ENCODE measurements around the gene PLPPR5.

The PLPPR5 gene

DNA sequence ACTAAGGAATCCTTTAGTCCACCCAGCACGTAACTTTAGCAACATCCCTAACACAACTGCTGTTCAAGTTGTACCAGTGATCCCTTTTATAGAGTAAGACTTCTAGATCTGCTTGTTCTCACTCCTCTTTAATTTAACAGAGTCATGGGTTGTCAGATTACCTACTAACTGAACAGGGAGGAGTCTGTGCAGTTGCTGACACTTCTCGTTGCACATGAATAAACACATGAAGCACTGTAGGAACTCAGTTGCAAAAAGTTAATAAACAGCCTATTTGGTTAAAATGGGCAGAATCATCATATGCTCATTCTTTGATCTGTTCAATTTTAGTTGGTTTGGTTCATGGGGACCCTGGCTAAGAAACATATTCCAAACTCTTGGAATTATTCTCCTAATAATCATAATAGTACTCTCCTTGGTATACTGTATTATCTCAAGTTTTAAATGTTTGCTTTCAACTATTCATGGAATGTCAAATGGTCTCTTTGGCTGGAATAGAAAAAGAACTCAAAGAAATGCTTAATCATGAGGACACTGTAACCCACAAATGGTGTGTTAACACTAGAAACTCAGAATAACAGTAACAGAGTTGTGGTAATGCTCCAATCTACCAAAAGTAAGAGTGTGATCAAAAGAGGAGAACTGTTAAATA lies 15.6 kb downstream of the PLPPR5 start:
- Histone ChIP-seq H4K20me1 (ENCODE audit: low read depth, low read length) (no peaks in the 10 kb centered on the region), H3K4me3 (ENCODE audit: insufficient read depth, low read length, poor library complexity, severe bottlenecking) (no peak overlapping the region), H3K36me3 (ENCODE audit: low read length) (no peaks in the 10 kb centered on the region), H3K4me2 (ENCODE audit: low read depth, low read length, poor library complexity, severe bottlenecking) (no peak overlapping the region), H3K27ac (ENCODE audit: low read depth, low read length) (no peak overlapping the region), H2AFZ (ENCODE audit: low read depth, low read length, severe bottlenecking) (no peak overlapping the region), H3K9me3 (ENCODE audit: insufficient read depth, low read length) (no peaks in the 10 kb centered on the region), H3K79me2 (ENCODE audit: insufficient read depth, low read length) (no peaks in the 10 kb centered on the region), H3F3A (ENCODE audit: insufficient read depth) (no peaks in the 10 kb centered on the region), H3K9me2 (replicated peaks; ENCODE audit: insufficient read depth, low read length) (no peaks in the 10 kb centered on the region), H3K9ac (ENCODE audit: low read length) (no peak overlapping the region), H3K27me3 (ENCODE audit: low read length) (no peaks in the 10 kb centered on the region)
- TF ChIP-seq EZH2phosphoT487 (conservative IDR thresholded peaks at IDR 0.05; ENCODE audit: low read length), result no peak

DNA sequence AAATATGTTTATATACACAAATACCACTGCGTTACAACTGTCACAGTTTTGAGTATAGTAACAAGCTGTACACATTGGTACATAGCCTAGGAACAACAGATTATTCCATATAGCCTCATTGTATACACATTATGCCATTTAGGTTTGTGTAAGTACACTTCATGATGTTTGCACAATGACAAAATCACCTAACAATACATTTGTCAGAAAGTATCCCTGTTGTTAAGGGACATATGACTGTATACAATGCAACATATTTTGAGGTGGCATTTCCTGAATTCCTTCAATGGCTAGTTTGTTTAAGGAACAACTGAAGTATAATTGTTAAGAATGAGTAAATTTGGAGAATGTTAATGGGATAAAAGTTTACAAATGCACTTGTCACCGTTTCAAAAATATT lies 19.0 kb downstream of the PLPPR5 start:
- H3K4me3 ChIP-seq (ENCODE audit: insufficient read depth, low read length, poor library complexity, severe bottlenecking), result no peak overlapping the region
- no peak overlapping the region for H3K9ac ChIP-seq (ENCODE audit: low read length)
- no peaks in the 10 kb centered on the region for H3K27me3 ChIP-seq (ENCODE audit: low read length)
- no peaks in the 10 kb centered on the region for H3K9me3 ChIP-seq (ENCODE audit: insufficient read depth, low read length)
- no peak overlapping the region for H3K27ac ChIP-seq (ENCODE audit: low read depth, low read length)
- H3K4me2 ChIP-seq (ENCODE audit: low read depth, low read length, poor library complexity, severe bottlenecking), result no peak overlapping the region
- no peaks in the 10 kb centered on the region for H4K20me1 ChIP-seq (ENCODE audit: low read depth, low read length)
- no peaks in the 10 kb centered on the region for H3K9me2 ChIP-seq (replicated peaks; ENCODE audit: insufficient read depth, low read length)
- no peaks in the 10 kb centered on the region for H3K36me3 ChIP-seq (ENCODE audit: low read length)
- H3K79me2 ChIP-seq (ENCODE audit: insufficient read depth, low read length), result no peaks in the 10 kb centered on the region
- no peak overlapping the region for H2AFZ ChIP-seq (ENCODE audit: low read depth, low read length, severe bottlenecking)
- no peaks in the 10 kb centered on the region for H3F3A ChIP-seq (ENCODE audit: insufficient read depth)
- no peak for TF ChIP-seq EZH2phosphoT487 (conservative IDR thresholded peaks at IDR 0.05; ENCODE audit: low read length)

- Histone ChIP-seq H2AFZ (ENCODE audit: low read depth, low read length, severe bottlenecking) (no peak overlapping the region), H3K4me3 (ENCODE audit: insufficient read depth, low read length, poor library complexity, severe bottlenecking) (no peak overlapping the region), H3K9me2 (replicated peaks; ENCODE audit: insufficient read depth, low read length) (no peaks in the 10 kb centered on the region), H3K9me3 (ENCODE audit: insufficient read depth, low read length) (no peaks in the 10 kb centered on the region), H3K36me3 (ENCODE audit: low read length) (no peaks in the 10 kb centered on the region), H3K79me2 (ENCODE audit: insufficient read depth, low read length) (no peaks in the 10 kb centered on the region), H4K20me1 (ENCODE audit: low read depth, low read length) (no peaks in the 10 kb centered on the region), H3K4me2 (ENCODE audit: low read depth, low read length, poor library complexity, severe bottlenecking) (no peak overlapping the region), H3F3A (ENCODE audit: insufficient read depth) (no peaks in the 10 kb centered on the region), H3K9ac (ENCODE audit: low read length) (no peak overlapping the region), H3K27ac (ENCODE audit: low read depth, low read length) (no peak overlapping the region), H3K27me3 (ENCODE audit: low read length) (no peaks in the 10 kb centered on the region)
- TF ChIP-seq, protein P1, sequence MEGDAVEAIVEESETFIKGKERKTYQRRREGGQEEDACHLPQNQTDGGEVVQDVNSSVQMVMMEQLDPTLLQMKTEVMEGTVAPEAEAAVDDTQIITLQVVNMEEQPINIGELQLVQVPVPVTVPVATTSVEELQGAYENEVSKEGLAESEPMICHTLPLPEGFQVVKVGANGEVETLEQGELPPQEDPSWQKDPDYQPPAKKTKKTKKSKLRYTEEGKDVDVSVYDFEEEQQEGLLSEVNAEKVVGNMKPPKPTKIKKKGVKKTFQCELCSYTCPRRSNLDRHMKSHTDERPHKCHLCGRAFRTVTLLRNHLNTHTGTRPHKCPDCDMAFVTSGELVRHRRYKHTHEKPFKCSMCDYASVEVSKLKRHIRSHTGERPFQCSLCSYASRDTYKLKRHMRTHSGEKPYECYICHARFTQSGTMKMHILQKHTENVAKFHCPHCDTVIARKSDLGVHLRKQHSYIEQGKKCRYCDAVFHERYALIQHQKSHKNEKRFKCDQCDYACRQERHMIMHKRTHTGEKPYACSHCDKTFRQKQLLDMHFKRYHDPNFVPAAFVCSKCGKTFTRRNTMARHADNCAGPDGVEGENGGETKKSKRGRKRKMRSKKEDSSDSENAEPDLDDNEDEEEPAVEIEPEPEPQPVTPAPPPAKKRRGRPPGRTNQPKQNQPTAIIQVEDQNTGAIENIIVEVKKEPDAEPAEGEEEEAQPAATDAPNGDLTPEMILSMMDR (IDR thresholded peaks at IDR 0.05; ENCODE audit: insufficient read depth, low read length, poor library complexity, severe bottlenecking), result no peak
- no peak for TF ChIP-seq EZH2phosphoT487 (conservative IDR thresholded peaks at IDR 0.05; ENCODE audit: low read length)
Observed at GRCh38 chr1:98981917-98982513, 22.6 kb downstream of the PLPPR5 start.

DNA sequence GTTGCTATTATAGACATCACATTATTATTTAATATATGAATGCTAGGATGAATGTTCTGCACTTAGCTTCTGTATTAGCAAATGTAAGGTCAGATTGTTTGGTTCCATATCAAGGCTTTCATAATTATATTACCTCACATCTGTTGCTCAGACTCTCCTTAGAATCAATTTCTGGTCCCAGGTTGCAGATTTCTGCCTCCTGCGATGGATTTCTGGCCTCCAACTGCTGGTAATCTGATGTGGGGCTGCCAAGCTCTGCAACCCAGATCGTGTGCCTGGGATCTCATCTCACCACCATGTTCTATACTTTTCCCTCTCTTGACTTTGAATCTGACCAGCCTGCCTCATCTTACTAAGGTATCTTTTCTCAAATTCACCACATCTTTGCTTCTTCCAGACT lies 25.2 kb downstream of the PLPPR5 start:
- Histone ChIP-seq H3K36me3 (ENCODE audit: low read length) (no peaks in the 10 kb centered on the region), H3K4me3 (ENCODE audit: insufficient read depth, low read length, poor library complexity, severe bottlenecking) (no peak overlapping the region), H3K27ac (ENCODE audit: low read depth, low read length) (no peak overlapping the region), H3K9ac (ENCODE audit: low read length) (no peak overlapping the region), H2AFZ (ENCODE audit: low read depth, low read length, severe bottlenecking) (no peak overlapping the region), H3F3A (ENCODE audit: insufficient read depth) (no peaks in the 10 kb centered on the region), H3K79me2 (ENCODE audit: insufficient read depth, low read length) (no peaks in the 10 kb centered on the region), H3K27me3 (ENCODE audit: low read length) (no peaks in the 10 kb centered on the region), H3K9me2 (replicated peaks; ENCODE audit: insufficient read depth, low read length) (no peaks in the 10 kb centered on the region), H3K9me3 (ENCODE audit: insufficient read depth, low read length) (no peaks in the 10 kb centered on the region), H4K20me1 (ENCODE audit: low read depth, low read length) (no peaks in the 10 kb centered on the region), H3K4me2 (ENCODE audit: low read depth, low read length, poor library complexity, severe bottlenecking) (no peak overlapping the region)
- TF ChIP-seq, protein P1 (IDR thresholded peaks at IDR 0.05; ENCODE audit: insufficient read depth, low read length, poor library complexity, severe bottlenecking), result no peak
- no peak for TF ChIP-seq EZH2phosphoT487 (conservative IDR thresholded peaks at IDR 0.05; ENCODE audit: low read length)

Data from SU-DHL-6 (cell line).